MV-4-11 (cell line): ENCODE measurements around the gene GNS.
"Not testable (repeated sequence)": the region's sequence is repeated elsewhere in the genome, so short reads cannot be mapped to it uniquely, and the experiment has no call there.

Source experiments
- DNase-seq: peaks from one replicate; lab custom pipeline; 2025; lab: John Stamatoyannopoulos, UW

GNS gene

DNA sequence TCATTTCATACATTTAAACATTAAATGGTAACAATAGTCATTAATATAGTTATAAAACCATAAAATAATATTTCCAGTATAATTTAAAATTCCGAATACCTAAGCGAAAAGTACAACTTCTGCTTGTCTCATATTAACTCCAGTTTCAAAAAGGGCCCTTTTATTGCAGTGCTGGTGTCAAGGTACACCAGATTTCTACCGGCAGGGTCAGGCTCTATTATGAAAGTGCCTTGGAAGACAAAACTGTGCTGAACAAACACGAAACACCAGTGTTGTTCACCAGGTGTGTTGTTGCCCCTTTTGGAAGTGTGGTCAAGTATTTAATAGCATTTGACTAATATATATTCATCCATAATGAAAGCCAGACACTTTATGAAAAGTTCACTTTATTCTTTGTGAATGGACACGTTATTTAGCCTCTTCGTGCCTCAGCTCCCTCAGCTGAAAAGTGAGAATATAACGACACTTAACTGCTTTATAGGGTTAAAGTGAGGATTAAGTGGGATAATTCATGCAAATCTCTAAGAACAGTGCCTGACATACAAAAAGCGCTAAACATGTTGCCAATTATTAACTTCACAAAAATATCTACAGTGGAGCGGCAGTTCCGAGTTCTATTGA lies 20.3 kb upstream of the GNS start:
- DNase-seq: no peak

DNA sequence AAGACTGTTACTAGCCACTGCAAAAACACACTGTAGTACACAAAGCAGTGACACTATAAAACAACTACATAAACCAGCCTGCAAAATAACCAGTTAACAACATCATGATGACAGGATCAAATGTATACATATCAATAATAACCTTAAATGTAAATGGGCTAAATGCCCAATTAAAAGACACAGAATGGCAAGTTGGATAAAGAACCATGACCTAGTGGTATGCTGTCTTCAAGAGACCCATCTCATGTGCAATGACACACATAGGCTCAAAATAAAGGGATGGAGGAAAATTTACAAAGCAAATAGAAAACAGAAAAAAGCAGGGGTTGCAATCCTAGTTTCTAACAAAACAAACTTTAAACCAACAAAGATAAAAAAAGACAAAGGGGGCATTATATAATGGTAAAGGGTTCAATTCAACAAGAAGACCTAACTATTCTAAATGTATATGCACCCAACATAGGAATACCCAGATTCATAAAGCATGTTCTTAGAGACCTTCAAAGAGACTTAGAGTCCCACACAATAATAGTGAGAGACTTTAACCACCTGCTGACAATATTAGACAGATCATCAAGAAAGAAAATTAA lies 16.0 kb upstream of the GNS start:
- DNase-seq: not testable (repeated sequence)

DNA sequence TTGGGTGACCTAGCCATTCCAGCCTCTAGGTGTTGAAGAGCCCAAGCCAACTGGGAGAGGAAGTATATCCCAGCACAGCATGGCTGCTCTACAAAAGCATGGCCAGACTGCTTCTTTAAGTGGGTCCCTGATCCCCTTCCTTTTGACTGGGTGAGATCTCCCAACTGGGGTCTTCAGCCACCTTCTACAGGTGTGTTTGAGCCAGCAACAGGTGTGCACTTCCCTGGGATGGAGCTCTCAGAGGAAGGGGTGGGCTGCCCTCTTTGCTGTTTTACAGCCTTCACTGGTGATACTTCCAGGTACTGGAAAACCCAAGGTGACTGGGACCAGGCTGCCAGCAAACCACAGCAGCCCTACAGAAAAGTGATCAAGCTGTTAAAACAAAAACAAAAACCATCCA lies 14.2 kb upstream of the GNS start:
- no peak for DNase-seq

DNA sequence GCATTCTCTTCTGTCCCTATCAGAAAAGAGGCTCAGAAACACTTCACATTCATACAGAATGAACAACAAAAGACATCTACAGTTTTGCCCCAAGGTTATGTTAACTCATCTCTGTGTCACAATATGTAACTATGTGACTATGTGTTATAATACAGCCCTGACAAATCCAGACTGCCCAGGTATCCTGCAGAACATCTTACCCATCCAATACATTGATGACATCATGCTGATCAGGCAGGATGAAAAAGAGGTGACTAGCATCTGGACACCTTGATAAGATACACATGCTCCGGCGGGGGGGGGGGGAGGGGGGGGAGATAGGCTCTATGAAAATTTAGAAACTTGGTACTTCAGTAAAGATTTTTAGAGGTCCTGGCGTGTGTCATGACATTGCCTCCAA lies 8.3 kb upstream of the GNS start:
- no peak for DNase-seq

DNA sequence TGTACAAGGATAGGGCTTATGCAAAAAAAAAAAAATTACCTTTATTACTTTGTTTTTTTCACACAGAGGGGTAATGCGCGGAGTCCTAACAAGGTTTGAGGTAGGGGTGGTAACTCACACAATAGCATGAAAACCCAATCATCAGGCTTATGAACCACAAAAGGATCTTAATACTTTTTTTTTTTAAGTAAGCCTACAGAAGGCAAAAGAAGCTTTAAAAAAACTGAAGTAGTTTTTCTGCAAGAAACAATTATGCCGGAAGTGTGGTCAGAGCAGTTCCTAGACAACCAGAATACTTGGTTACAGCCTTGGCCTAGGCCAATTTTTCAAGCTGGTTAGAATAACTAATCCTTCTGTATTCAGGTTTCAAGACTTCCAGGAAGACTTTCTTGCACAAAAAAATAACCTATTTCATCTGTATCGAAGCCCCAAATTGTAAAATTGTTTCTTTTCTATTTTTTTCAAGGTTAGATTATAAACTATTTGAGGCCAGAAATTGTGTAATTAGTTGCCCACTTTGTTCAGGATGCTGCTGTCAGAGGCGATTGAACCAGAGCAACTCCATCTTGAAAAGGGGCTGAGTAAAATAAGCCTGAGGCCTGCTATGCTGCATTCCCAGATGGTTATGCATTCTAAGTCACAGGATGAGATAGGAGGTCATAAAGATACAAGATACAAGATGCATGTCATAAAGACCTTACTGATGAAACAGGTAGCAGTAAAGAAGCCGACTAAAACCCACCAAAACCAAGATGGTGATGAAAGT lies 1.8 kb upstream of the GNS start:
- peak; percentile 85 for DNase-seq

DNA sequence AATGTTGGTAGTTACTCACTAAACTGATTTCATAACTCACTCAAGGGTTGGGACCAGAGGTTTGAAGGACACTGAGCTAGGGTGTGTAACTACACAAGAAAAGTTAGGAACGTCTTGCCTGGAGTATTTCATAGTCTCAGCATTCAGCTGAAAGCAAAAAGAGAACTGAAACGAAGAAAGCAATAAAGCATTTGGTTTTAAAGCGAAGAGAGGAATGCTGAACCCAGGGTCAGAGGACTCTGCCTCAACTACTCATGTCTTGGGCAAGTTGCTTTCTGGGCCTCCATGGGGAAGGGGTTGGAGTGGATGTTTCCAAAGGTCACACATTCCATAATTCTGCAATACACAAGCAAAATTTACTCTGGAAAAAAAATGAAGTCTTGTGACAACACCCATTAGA lies 1.4 kb downstream of the GNS start:
- DNase-seq: peak; percentile 84

DNA sequence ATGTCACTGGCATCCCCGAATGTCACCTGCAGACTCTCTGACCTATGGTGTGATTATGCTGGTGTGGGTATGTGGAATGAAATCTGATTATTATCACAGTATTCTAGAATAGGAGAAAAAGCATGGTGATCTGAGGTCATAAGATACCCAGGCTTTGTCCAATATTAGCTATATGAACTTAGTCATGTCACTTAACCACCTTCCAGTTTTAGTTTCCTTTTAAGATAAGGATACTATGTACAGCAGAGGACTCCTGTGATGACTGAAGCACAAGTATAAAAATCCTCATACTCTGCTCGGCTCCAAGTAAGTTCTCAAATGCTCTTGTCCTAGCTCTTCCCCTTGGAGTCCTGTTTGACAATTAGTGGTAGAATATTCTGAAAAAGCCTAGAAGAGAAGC lies 2.8 kb downstream of the GNS start:
- peak; percentile 8 for DNase-seq

DNA sequence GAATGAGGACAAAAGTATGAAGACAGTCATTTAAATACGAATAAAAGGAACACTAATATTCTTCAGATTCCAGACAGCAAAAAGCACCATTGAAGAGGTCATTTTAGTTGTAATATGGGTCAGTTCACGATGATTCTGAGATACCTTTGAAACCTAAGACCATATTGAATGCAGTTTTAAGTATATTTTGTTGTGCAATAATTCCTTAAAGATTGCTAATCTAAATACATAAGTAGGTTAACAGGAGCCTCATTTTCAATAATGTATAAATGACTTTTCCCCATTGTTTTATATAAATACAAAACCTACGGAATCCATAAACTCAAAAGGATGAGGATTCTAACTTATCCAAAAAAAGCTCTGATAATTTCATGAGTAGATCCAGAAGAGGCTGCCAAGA lies 5.8 kb downstream of the GNS start:
- DNase-seq: no peak

DNA sequence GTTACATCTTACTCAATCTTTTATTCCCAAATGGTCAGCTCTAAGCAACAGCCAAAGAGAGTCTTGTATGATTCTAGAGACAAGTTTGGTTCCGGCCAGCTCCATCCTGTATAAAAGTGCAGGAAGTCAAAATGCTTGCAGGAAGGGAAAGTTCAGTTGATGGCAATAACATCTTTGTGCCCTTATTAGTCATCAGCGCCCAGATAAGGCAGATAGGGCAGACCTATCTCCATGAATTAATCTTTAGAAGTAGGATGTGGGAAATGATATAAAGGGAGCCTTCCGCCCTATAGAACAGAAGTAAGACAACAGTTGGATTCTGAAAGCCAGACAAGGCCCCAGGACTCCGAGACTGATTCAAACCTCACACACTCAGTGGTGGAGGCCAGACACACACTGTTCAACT lies 6.4 kb downstream of the GNS start:
- no peak for DNase-seq

DNA sequence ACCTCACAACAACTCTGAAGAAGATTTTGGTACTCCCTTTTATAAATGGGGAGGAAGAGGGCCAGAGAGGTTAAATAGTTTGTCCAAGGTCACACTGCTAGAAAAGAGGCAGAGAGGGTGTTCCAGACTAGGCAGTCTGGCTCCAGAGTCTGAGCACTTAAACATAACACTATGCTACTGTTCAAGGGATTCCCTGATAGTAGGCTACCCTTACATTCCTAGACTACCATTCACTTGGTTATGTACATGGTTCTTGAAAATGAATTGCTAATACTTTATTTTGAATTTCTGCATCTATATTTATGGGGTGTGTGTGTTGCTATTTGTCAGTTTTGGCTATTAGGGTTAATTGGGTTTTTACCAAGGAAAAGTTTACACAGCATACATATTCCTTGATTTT lies 7.2 kb downstream of the GNS start:
- DNase-seq: no peak

DNA sequence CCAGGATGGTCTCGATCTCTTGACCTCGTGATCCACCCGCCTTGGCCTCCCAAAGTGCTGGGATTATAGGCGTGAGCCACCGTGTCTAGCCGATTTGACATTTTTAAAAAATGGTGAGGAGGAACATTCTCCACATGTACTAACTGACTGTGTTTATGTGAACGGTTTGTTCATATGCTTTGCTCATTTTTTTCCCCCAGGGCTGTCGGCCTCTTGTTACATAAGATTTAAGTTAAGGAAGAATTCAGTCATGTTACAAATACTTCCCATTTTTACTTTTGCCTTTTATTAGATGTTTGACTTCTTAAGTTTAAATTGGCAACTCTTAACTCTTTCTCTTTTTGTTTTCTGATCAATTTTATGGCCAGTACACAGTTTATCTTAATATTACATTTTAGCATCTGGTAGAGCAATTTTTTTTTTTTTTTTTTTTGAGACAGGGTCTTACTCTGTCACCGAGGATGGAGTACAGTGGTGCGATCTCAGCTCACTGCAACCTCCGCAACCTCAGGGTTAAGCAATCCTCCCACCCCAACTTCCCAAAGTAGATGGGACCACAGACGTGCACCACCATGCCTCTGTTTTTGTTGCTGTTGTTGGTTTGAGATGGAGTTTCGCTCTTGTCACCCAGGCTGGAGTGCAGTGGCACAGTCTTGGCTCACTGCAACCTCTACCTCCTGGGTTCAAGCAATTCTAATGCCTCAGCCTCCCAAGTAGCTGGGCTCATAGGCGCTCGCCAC lies 9.6 kb downstream of the GNS start:
- DNase-seq: peak; percentile 92

DNA sequence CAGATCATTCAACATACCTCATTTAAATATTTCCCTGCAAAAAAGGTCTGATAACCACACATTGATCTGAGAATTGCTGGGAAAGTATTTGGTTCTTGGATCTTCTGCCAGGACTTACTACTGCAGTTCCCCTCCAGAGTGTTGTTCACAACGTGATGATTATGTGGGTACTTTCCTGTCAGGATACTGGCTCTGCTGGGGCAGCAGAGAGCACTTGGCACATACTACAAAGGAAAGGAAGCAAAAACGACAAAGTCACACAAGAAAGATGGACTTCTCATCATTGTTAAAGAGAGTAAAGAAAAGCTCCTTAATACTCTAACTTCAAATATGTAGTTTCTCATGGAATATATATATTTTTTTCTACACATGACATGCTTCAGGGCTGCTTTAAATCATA lies 11.5 kb downstream of the GNS start:
- no peak for DNase-seq

DNA sequence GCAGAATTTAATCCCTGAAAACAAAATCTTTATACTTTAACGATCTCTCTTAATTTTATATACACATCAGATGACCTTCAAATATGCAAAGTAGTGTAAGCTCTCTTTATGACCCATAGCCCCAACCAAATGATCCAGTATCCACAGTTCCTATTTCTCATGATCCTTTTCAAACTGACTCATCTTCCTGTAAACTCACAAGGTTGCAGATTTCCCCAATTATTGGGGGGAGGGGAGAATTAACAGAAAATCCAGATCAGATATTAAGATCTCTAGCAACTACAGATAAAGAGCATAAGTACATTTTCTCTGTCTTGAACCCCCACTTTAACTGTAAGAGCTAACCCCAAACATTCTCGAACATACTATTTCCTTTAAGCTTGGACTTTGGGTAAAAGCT lies 12.5 kb downstream of the GNS start:
- DNase-seq: peak; percentile 60

DNA sequence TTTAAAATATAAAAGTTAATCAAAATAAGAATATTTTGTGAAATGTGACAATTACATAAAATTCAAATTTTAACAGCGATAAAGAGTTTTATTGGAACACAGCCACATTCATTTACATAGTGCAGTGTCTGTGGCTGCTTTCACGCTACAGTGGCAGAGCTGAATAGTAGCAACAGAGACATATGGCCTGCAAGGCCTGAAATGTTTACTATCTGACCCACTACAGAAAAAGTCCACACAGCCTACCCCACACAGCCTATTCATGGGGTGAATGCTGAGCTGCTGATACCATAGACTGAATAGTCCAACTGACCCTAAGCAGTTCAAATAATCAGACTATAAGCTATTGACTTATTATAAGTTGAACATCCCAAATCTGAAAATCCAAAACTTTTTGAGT lies 13.2 kb downstream of the GNS start:
- no peak for DNase-seq

DNA sequence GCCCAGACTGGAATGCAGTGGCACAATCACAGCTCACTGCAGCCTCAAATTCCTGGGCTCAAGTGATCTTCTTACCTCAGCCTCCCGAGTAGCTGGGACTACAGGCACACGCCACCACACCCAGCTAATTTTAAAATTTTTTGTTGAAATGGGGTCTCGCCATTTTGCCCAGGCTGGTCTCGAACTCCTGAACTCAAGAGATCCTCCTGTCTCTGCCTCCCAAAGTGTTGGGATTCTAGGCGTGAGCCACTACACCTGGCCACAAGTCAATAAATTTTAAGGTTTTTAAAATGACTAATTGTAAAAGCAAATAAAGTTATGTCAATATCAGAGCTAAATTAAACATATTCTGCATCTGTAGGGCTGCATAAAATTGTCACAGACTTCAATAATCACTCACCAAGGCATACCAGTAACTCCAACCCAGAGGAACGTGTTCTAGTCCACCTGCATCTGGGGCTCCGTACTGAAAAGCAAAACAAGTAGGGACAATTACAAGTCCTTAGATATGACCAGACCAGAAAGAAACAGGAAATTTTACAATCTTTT lies 13.9 kb downstream of the GNS start:
- DNase-seq: no peak

DNA sequence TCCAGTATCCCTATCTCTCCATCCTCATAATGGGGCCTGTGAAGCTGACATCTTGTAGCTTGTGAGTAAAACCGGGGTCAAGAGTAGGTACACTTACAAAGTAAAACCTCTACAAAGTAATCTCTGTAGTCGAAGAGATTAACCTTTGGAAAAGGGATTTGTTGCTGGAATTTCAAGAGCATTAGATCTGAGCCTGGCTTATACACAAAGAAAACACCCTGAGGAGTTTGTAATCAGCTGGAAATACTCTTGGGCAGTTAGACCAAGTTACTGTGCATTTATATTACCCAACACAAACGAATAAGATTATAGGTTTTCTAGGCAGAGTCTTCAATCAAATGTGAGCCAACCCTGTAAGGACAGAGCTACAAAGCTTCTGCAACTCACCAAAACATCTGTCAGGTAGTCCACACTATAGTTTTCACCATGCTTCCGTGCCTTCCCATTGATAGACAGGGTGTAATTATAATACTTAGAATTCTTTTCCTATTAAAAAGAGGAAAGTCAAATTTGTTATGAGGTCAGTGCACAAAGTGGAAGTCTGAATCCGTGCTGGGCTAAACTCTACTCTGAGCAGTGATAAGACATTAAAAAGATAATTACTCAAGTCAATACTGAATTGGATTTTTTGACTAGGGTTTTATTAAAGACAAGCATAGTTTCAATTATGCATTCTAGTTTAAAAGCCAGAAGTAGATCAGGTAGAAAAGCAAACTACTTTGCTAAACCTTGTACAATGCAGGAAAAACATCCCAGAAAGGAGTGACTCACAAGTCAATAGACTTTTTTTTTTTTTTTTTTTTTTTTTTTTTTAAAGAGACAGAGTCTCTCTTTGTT lies 14.6 kb downstream of the GNS start:
- peak; percentile 12 for DNase-seq

DNA sequence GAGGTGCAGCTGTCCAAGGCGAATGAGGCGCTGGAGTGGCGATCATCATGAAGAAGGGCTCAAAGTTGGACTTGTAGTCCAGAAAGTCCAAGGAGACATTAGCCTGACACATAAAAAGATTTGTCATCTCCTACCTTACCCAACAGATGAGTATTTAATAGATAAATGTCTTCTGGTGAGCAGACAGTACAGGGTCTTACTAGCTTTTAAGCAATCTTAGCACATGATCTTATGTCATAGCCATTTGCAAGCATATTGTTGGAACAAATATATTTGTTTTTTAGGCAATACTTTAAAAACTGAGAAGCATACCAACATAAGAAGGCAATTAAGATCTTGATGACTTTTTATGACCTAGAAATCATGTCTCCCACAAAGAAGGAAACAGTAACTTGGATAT lies 16.0 kb downstream of the GNS start:
- no peak for DNase-seq

DNA sequence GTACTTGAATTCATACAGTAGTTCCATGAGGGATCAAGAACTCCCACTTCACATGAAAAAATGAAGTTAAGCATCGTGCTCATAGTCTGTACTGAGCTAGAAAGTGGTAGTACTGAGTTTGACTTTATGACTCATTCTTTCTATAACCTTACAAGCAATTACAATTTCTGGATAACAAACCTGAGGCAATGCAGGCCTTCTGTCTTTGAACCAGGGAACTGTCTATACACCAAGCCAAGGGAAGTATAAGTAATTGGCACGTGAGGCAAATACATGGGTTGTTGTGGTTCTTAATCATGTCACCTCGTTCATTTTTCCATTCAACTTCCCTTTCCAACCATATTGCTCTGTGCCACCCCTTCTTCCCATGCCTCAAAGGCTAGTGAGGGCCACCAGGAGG lies 16.8 kb downstream of the GNS start:
- DNase-seq: no peak

DNA sequence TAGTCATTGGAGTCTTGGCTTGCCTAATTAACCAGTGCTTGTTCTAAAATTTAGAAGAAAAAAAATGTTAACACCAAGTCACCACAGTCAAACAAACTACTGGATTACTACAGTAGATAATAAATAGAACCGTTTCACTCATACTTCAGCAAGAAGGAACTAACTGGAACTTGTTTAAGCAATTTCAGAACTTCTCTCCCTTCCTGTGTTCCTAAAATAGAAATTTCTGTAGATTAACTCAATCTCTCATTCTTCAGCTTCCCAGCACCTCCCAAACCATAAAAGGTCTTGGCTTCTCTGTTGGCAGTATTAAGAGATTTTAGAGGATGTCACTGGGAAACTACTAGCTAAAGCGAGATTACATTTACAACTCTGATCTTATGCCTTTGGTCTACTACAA lies 18.6 kb downstream of the GNS start:
- peak; percentile 74 for DNase-seq

DNA sequence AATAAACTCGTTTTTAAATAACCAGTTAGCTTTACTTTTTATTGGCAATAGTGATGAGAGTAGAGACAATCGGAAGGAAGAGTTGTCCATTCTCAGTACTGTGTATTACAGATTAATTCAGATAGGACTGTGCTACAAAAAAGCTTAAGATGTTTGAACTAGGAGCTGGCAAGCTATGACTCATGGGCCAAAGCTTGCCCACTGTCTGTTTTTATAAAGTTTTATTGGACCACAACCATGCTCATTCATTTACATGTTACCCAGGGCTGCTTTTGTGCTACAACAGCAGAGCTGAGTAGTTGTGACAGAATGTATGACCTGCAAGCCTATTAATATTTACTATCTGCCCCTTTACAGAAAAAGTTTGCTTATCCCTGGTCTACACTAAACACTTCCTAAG lies 19.4 kb downstream of the GNS start:
- no peak for DNase-seq

DNA sequence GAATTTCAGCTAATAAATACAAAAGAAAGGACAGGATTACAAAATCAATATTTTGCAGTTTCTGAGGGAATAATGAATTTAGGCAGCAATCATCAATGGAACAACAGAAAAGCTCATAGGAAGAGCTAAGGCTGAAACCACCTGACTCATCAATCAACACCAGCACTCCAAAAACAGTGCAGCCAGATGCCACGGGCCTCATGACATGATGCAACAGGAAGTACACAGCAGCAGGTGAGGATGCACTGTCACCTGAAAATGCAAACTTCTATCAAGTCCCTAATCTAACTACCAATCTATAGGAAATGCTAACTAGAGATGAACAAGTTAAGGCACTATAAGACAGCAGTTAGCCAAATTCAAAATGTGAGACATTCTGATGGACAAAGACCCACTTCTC lies 21.7 kb downstream of the GNS start:
- peak; percentile 6 for DNase-seq

DNA sequence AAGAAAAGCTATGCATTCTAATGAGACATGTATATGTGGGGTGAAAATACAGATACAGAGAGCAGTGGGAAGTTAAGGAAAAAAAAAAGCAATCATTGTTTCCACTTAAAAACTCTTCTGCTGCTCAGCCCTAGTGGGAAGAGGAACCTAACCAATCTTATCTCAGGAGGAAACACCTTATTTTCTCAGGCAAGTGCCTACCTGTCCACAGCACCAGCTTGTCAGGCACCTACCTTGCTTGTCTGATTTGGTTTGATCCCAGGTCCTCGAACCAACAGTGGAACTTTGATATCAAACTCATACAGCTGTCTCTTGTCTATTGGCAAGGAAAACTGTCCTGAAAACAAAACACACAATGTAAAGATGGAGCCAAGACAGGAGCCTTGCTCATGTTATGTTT lies 22.4 kb downstream of the GNS start:
- DNase-seq: no peak
